ENCODE data around the gene PLEKHA6. TPM values are rescaled to one million over a fixed set of nuclear protein-coding genes. Genes with fewer than 3 reads are reported as not detected.
A peak's percentile ranks its signal among the peaks of the same experiment; 100 is the strongest.

PLEKHA6 gene
- total and polyA plus RNA-seq, 2 experiments from 2014 or later, result 2.8 to 6.2 TPM

GRCh38 chr1:204178487-204179281 lies 181.0 kb downstream of the PLEKHA6 start:
- no peaks in the 10 kb centered on the region for H4K20me1 ChIP-seq (replicated peaks; ENCODE audit: insufficient read depth)
- no peak for DNase-seq (ENCODE audit: low spot score)
- 0 out of 2 replicates have a peak overlapping the region, but pooled peaks have one; percentile 14 for H2AFZ ChIP-seq
- H3K9me2 ChIP-seq (ENCODE audit: insufficient read depth), result no peaks in the 10 kb centered on the region
- no peak overlapping the region for H3K4me2 ChIP-seq
- no peak for ATAC-seq
- no peaks in the 10 kb centered on the region for H3K36me3 ChIP-seq (ENCODE audit: insufficient read depth)
- H3K79me2 ChIP-seq (replicated peaks; ENCODE audit: insufficient read depth), result no peaks in the 10 kb centered on the region
- TF ChIP-seq POLR2AphosphoS5 (IDR thresholded peaks at IDR 0.05; ENCODE audit: low read depth), result no peak
- no peak for TF ChIP-seq STAT1 (IDR thresholded peaks at IDR 0.05; ENCODE audit: unreplicated experiment)
- no peak for TF ChIP-seq ZNF462 (CRISPR knock-in tag; IDR thresholded peaks at IDR 0.05)
- no peak for TF ChIP-seq CTCF (conservative IDR thresholded peaks at IDR 0.05; ENCODE audit: low read depth in 2 of 2)
- TF ChIP-seq CREB1 (CRISPR knock-in tag; IDR thresholded peaks at IDR 0.05; ENCODE audit: low read depth), result no peak
- TF ChIP-seq ETS1 (IDR thresholded peaks at IDR 0.05), result no peak
- H3K4me1 ChIP-seq (ENCODE audit: insufficient read depth), result no peaks in the 10 kb centered on the region
- no peak overlapping the region for H3K4me3 ChIP-seq
- Mint-ChIP-seq H3K27me3 (ENCODE audit: insufficient read depth, low read depth, poor library complexity) (peaks cover 11% of the 10 kb centered on the region), H3K9me3 (peaks cover 15% of the 10 kb centered on the region), H3K4me1 (no peaks in the 10 kb centered on the region), H3K36me3 (ENCODE audit: low read depth) (no peaks in the 10 kb centered on the region), H3K4me3 (no peak overlapping the region), H3K27ac (no peak overlapping the region)
- H3F3A ChIP-seq (replicated peaks; ENCODE audit: low read depth), result no peaks in the 10 kb centered on the region
- H3K27me3 ChIP-seq (ENCODE audit: insufficient read depth), result no peaks in the 10 kb centered on the region
- no peak overlapping the region for H3K27ac ChIP-seq (ENCODE audit: low read depth)

Data from GM23338 (cell line).